Psoas muscle (tissue), 8 donors: ENCODE measurements around the gene BSG. TPM values are rescaled to one million over a fixed set of nuclear protein-coding genes. Genes with fewer than 3 reads are reported as not detected.

Source experiments
- ATAC-seq, 4 donors: fragments of 200-7000 bp; cut with Tn5 transposase; one replicate each; pipeline ENCODE4 v1.9.1; 2020; ENCODE audit warnings: moderate library complexity in 3 of 4, mild to moderate bottlenecking in 2 of 4
- DNase-seq, 2 donors: peaks; one replicate each; pipeline ENCODE4 v3.0.0-alpha.2; 2020
- H3K27ac ChIP-seq: fragments of 200-600 bp; one replicate; pipeline ENCODE4 v1.8.0; 2022
- H3K27me3 ChIP-seq, 3 donors: fragments of 200-600 bp in 1 of 3; one replicate each; pipeline versions ENCODE4 v1.6.1 to v1.8.0; 2013 to 2022; ENCODE audit warnings: low read length in 2 of 3, mild to moderate bottlenecking in 2 of 3, moderate library complexity in 1 of 3; ENCODE audit not compliant: insufficient read depth in 3 of 3
- H3K36me3 ChIP-seq, 2 donors: fragments of 200-600 bp in 1 of 2; one replicate each; pipeline versions ENCODE4 v1.6.1 to v1.8.0; 2013 to 2022; ENCODE audit warnings: low read depth in 1 of 2, mild to moderate bottlenecking in 1 of 2, moderate library complexity in 1 of 2; ENCODE audit not compliant: insufficient read depth in 1 of 2
- H3K4me1 ChIP-seq: fragments of 200-600 bp; one replicate; pipeline ENCODE4 v1.8.0; 2022
- H3K4me3 ChIP-seq: fragments of 200-600 bp; one replicate; pipeline ENCODE4 v1.8.0; 2022; ENCODE audit warnings: mild to moderate bottlenecking
- H3K9me3 ChIP-seq: fragments of 200-600 bp; one replicate; pipeline ENCODE4 v1.8.0; 2022
- WGBS, 3 donors: extraction: QIAGEN DNeasy Blood & Tissue Kit; methylation state at CpG; one replicate each; pipeline versions ENCODE4 v1.1.6 to v1.1.7; 2013; 5-methylcytosine and 5-hydroxymethylcytosine counted together
- intact Hi-C, 2 donors: fragments of 100-400 bp; cut with DNase I; formaldehyde crosslinking; loops; one replicate each; pipeline versions ENCODE4 v1.11.0 to v1.14.2; 2022
- polyA plus RNA-seq, 3 donors: library from polyadenylated mRNA; stranded (reverse); fragments of 200-250 nt; gene quantifications; one replicate each; pipeline ENCODE4 v1.2.3, GENCODE V29; 2013
- total RNA-seq, 4 donors: library from RNA; stranded (reverse); fragmentation: NEBNext Ultra II Directional in 2 of 4; extraction: Animal tissue kit (Norgen Biotek cat#: 25700) in 2 of 4; gene quantifications; one replicate each; pipeline versions ENCODE4 v1.2.1 to v1.2.4, GENCODE V29; 2021 to 2023
- TF ChIP-seq, protein P1 (sequence below): fragments of 200-600 bp; IDR thresholded peaks from one replicate; pipeline ENCODE4 v1.8.0; 2022; ENCODE audit warnings: antibody characterized with exemption
- donor health status: healthy with polysubstance abuse.
- donor health status: DM: no; HTN: no; CAD: no; lungs with moderate emphysema.
- donor health status: Bipolar disorder and iron deficiency.
- donor health status: healthy.
- donor health status: DM: yes; HTN: yes; CAD: no.
- donor health status: DM: no; HTN: no; CAD: no.
- donor health status: DM: no; HTN: no; CAD: no.
- donor health status: DM: yes; HTN: yes; CAD: no.

The BSG gene
- total and polyA plus RNA-seq, 7 donors: 172 to 381 (median 299) TPM

GRCh38 chr19:566403-566802 lies 6.0 kb upstream of the BSG start:
- ATAC-seq: no peak
- TF ChIP-seq, protein P1, sequence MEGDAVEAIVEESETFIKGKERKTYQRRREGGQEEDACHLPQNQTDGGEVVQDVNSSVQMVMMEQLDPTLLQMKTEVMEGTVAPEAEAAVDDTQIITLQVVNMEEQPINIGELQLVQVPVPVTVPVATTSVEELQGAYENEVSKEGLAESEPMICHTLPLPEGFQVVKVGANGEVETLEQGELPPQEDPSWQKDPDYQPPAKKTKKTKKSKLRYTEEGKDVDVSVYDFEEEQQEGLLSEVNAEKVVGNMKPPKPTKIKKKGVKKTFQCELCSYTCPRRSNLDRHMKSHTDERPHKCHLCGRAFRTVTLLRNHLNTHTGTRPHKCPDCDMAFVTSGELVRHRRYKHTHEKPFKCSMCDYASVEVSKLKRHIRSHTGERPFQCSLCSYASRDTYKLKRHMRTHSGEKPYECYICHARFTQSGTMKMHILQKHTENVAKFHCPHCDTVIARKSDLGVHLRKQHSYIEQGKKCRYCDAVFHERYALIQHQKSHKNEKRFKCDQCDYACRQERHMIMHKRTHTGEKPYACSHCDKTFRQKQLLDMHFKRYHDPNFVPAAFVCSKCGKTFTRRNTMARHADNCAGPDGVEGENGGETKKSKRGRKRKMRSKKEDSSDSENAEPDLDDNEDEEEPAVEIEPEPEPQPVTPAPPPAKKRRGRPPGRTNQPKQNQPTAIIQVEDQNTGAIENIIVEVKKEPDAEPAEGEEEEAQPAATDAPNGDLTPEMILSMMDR: no peak
- WGBS, 3 donors: 49 to 54% (median 52%) methylated on average over 17 to 18 of the region's 19 CpGs
- H3K27me3 ChIP-seq: no peaks in the 10 kb centered on the region
- no peak overlapping the region for H3K4me3 ChIP-seq
- H3K27ac ChIP-seq: no peak overlapping the region
- H3K36me3 ChIP-seq: no peaks in the 10 kb centered on the region
- H3K9me3 ChIP-seq: no peaks in the 10 kb centered on the region
- H3K4me1 ChIP-seq: peaks cover 5% of the 10 kb centered on the region
- intact Hi-C loops: no loop called here
- DNase-seq: no peak

- TF ChIP-seq, protein P1: no peak
- Histone ChIP-seq H3K27me3 (no peaks in the 10 kb centered on the region), H3K9me3 (no peaks in the 10 kb centered on the region), H3K27ac (no peak overlapping the region), H3K4me1 (peaks cover 9% of the 10 kb centered on the region), H3K36me3 (no peaks in the 10 kb centered on the region), H3K4me3 (no peak overlapping the region)
- ATAC-seq (no peak), DNase-seq (no peak)
- intact Hi-C loops: no loop called here
- 67 to 77% (median 72%) methylated on average over 16 of the region's 16 CpGs for WGBS, 3 donors
Measured at GRCh38 chr19:566844-567243, 5.6 kb upstream of the BSG start.

DNA sequence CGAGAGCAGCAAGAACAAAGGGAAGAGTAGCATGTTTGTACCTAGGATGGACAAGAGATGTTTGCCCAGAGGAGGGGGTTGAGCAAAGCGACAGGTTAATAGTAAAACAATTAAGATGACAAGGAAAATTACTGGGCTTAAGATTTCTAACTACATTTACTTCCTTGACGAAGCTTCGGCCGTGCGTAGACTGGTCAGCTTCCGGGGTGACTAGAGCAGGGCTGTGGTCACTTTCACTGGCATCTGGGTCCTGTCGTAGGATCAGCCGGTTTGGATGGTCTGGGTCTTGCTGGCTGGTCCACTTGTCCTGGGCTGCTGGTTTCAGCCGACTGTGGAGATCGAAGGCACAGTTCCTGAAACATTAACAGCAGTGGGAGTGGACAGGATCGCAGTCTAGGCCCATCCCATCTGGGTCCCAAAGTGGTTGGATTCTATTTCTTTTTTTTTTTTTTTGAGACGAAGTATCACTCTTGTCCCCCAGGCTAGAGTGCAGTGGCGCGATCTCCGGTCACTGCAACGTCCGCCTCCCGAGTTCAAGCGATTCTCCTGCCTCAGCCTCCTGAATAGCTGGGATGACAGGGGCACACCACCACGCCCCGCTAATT lies 5.0 kb upstream of the BSG start:
- intact Hi-C loops: no loop called here
- no peaks in the 10 kb centered on the region for H3K9me3 ChIP-seq

DNA sequence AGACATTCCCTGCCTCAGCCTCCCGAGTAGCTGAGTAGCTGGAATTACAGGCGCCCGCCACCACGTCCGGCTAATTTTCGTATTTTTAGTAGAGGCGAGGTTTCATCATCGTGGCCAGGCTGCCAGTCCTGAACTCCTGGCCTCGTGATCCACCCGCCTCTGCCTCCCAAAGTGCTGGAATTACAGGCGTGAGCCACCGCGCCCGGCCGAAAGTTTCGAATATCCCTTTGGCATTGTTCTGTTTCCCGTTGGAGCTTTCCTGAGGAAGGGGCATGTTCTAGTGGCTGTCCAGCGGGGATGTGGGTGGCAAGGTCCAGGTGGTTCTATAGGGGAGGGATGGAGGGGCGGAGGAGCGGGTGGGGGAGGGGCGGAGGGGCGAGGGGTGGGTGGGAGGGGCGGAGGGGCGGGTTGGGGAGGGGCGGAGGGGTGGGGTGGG lies 2.1 kb upstream of the BSG start:
- H3K4me1 ChIP-seq: peaks cover 25% of the 10 kb centered on the region

More for the DNA sequence above, 5.0 kb upstream of the BSG start:
- H3K4me3 ChIP-seq: no peak overlapping the region
- DNase-seq: no peak
- no peak overlapping the region for H3K27ac ChIP-seq
- H3K4me1 ChIP-seq: peaks cover 10% of the 10 kb centered on the region
- no peaks in the 10 kb centered on the region for H3K36me3 ChIP-seq
- 88% methylated on average over 21 to 22 of the region's 22 CpGs for WGBS, 3 donors
- TF ChIP-seq, protein P1: no peak
- no peaks in the 10 kb centered on the region for H3K27me3 ChIP-seq
- ATAC-seq: no peak

More for the DNA sequence above, 2.1 kb upstream of the BSG start:
- WGBS, 3 donors: 58 to 76% (median 66%) methylated on average over 13 to 19 of the region's 25 CpGs
- Histone ChIP-seq H3K27me3 (no peaks in the 10 kb centered on the region), H3K36me3 (no peaks in the 10 kb centered on the region), H3K27ac (no peak overlapping the region), H3K4me3 (no peak overlapping the region), H3K9me3 (no peaks in the 10 kb centered on the region)
- intact Hi-C loops: loop anchor here (5.0 to 10.0 kb wide), 3 partner anchors 38 to 835 kb away; partner anchors contain the start of genes CDC34 (in 1 of the 2), DAZAP1 (in 1 of the 2) and GAMT (in 1 of the 2)
- TF ChIP-seq, protein P1: no peak
- no peak for ATAC-seq
- peak in 1 of 2 donors; percentile 23 for DNase-seq
